Measurements from ENCODE around the gene CDX1. TPM values are rescaled to one million over a fixed set of nuclear protein-coding genes. Genes with fewer than 3 reads are reported as not detected.

The CDX1 gene
- polyA plus RNA-seq, 3 donors: not detected

GRCh38 chr5:150186137-150186536, 19.6 kb downstream of the CDX1 start:
- Mint-ChIP-seq H3K36me3 (no peaks in the 10 kb centered on the region), H3K4me3 (no peak overlapping the region), H3K9me3 (peaks cover 0 to under 1% (median 0%) of the 10 kb centered on the region in 7 donors), H3K27ac (peak overlapping the region in 4 of 7 donors; percentile 7 to 84 (median 83)), H3K4me1 (peaks cover 38% of the 10 kb centered on the region), H3K27me3 (ENCODE audit: low read depth in 3 of 3) (peaks cover 25 to 41% (median 40%) of the 10 kb centered on the region in 3 donors)
- no peaks in the 10 kb centered on the region for H3K9me3 ChIP-seq (replicated peaks in 1 of 2; ENCODE audit: control insufficient read depth in 1 of 2, insufficient read depth in 1 of 2, low read length in 2 of 2)
- intact Hi-C loops (cut with micrococcal nuclease): no loop called here
- H3K36me3 ChIP-seq (replicated peaks in 1 of 2; ENCODE audit: control insufficient read depth in 1 of 2, insufficient read depth in 2 of 2, low read length in 2 of 2): no peaks in the 10 kb centered on the region
- no peak overlapping the region for H3K4me2 ChIP-seq (replicated peaks; ENCODE audit: extremely low read depth, low read length, poor library complexity, severe bottlenecking)
- peaks cover 24 to 29% of the 10 kb centered on the region in 2 donors for H3K27me3 ChIP-seq (ENCODE audit: control insufficient read depth in 2 of 2, insufficient read depth in 2 of 2, low read length in 2 of 2)
- DNase-seq: no peak
- WGBS (ENCODE audit: insufficient coverage): 93% methylated on average over 3 of the region's 8 CpGs
- no peak overlapping the region for H3K9ac ChIP-seq (ENCODE audit: insufficient read depth, low read length, poor library complexity, severe bottlenecking)
- no peak for TF ChIP-seq CTCF (IDR thresholded peaks at IDR 0.05)
- no peaks in the 10 kb centered on the region for H4K20me1 ChIP-seq (ENCODE audit: insufficient read depth, low read length)
- peaks cover 28 to 29% of the 10 kb centered on the region in 2 donors for H3K4me1 ChIP-seq (ENCODE audit: control insufficient read depth in 1 of 2, insufficient read depth in 2 of 2, low read length in 2 of 2)
- H2AFZ ChIP-seq (ENCODE audit: insufficient read depth, low read depth, low read length, poor library complexity, severe bottlenecking): no peak overlapping the region
- H3K79me2 ChIP-seq (ENCODE audit: insufficient read depth, low read length): no peaks in the 10 kb centered on the region
- no peak overlapping the region for H3K4me3 ChIP-seq (replicated peaks in 1 of 3; ENCODE audit: low read depth in 2 of 3, low read length in 3 of 3)
- H3K27ac ChIP-seq (ENCODE audit: low read depth in 1 of 2, low read length in 2 of 2): peak overlapping the region; percentile 57 to 65

- Histone ChIP-seq H3K79me2 (ENCODE audit: insufficient read depth, low read length) (no peaks in the 10 kb centered on the region), H3K27me3 (ENCODE audit: control insufficient read depth in 2 of 2, insufficient read depth in 2 of 2, low read length in 2 of 2) (peaks cover 24 to 35% of the 10 kb centered on the region in 2 donors), H3K9me3 (replicated peaks in 1 of 2; ENCODE audit: control insufficient read depth in 1 of 2, insufficient read depth in 1 of 2, low read length in 2 of 2) (no peaks in the 10 kb centered on the region), H3K9ac (ENCODE audit: insufficient read depth, low read length, poor library complexity, severe bottlenecking) (no peak overlapping the region), H3K4me1 (ENCODE audit: control insufficient read depth in 1 of 2, insufficient read depth in 2 of 2, low read length in 2 of 2) (peaks cover 25% of the 10 kb centered on the region in 2 donors), H3K4me2 (replicated peaks; ENCODE audit: extremely low read depth, low read length, poor library complexity, severe bottlenecking) (no peak overlapping the region), H3K36me3 (replicated peaks in 1 of 2; ENCODE audit: control insufficient read depth in 1 of 2, insufficient read depth in 2 of 2, low read length in 2 of 2) (no peaks in the 10 kb centered on the region), H3K4me3 (replicated peaks in 1 of 3; ENCODE audit: low read depth in 2 of 3, low read length in 3 of 3) (no peak overlapping the region), H2AFZ (ENCODE audit: insufficient read depth, low read depth, low read length, poor library complexity, severe bottlenecking) (no peak overlapping the region), H3K27ac (ENCODE audit: low read depth in 1 of 2, low read length in 2 of 2) (no peak overlapping the region), H4K20me1 (ENCODE audit: insufficient read depth, low read length) (no peaks in the 10 kb centered on the region)
- intact Hi-C loops (cut with micrococcal nuclease): no loop called here
- no peaks in the 10 kb centered on the region for H3K36me3 Mint-ChIP-seq
- peaks cover 31 to 46% (median 46%) of the 10 kb centered on the region in 3 donors for H3K27me3 Mint-ChIP-seq (ENCODE audit: low read depth in 3 of 3)
- 92% methylated on average over 2 of the region's 4 CpGs for WGBS (ENCODE audit: insufficient coverage)
- H3K4me3 Mint-ChIP-seq: no peak overlapping the region
- H3K27ac Mint-ChIP-seq: peak overlapping the region in 1 of 7 donors; percentile 10
- TF ChIP-seq CTCF (IDR thresholded peaks at IDR 0.05): no peak
- H3K4me1 Mint-ChIP-seq: peaks cover 34% of the 10 kb centered on the region
- peaks cover 0 to 3% (median 0%) of the 10 kb centered on the region in 7 donors for H3K9me3 Mint-ChIP-seq
- no peak for DNase-seq
These were observed 20.3 kb downstream of the CDX1 start for GRCh38 chr5:150186897-150187296.
